SK-N-SH (cell line): ENCODE data around the gene RBPJL. TPM values are rescaled to one million over a fixed set of nuclear protein-coding genes. Genes with fewer than 3 reads are reported as not detected.

Source experiments
- CTCF ChIA-PET: fragments of 300-600, 350-600 bp; formaldehyde crosslinking; extraction: SDS; loops from one replicate; lab custom pipeline; 2021; lab: Yijun Ruan, JAX
- POLR2A ChIA-PET: fragments of 350-600 bp; sonication (Branson Sonifier 250); formaldehyde crosslinking; extraction: SDS; loops from one replicate; lab custom pipeline; 2020; ENCODE audit warnings: antibody characterized with exemption, inconsistent platforms; lab: Yijun Ruan, JAX
- DNase-seq: peaks from one replicate; pipeline ENCODE4 v3.0.0; 2012
- H2AFZ ChIP-seq: fragments of 200-600 bp; sonication (generic); 2 replicates; pipeline ENCODE4 v1.8.1; 2016; ENCODE audit warnings: antibody characterized with exemption, mild to moderate bottlenecking, low read depth
- H3F3A ChIP-seq: fragments of 200-600 bp; sonication (generic); replicated peaks from 2 replicates; pipeline ENCODE3; 2016; ENCODE audit warnings: antibody characterized with exemption, mild to moderate bottlenecking; ENCODE audit not compliant: insufficient read depth
- H3K27ac ChIP-seq, 2 experiments: fragments of 200-500 bp in 1 of 2; fragments of 200-600 bp in 1 of 2; sonication (Bioruptor generic) in 1 of 2; sonication (generic), shearing (Covaris generic) in 1 of 2; 2 replicates each; pipeline versions ENCODE4 v1.5.1 to v1.6.1; 2014 to 2016; ENCODE audit warnings: low read depth in 2 of 2, inconsistent platforms in 1 of 2, low read length in 1 of 2, mild to moderate bottlenecking in 1 of 2, mixed read lengths in 1 of 2
- H3K27me3 ChIP-seq: fragments of 200-600 bp; sonication (generic), shearing (Covaris generic); 2 replicates; pipeline ENCODE4 v1.6.1; 2016; ENCODE audit warnings: mixed run types; ENCODE audit not compliant: insufficient read depth
- H3K36me3 ChIP-seq, 2 experiments: fragments of 200-500 bp in 1 of 2; fragments of 200-600 bp in 1 of 2; sonication (Bioruptor generic) in 1 of 2; sonication (generic) in 1 of 2; replicated peaks in 1 of 2; 2 replicates each; pipeline versions ENCODE3 to v1.5.1; 2014 to 2016; ENCODE audit warnings: low read length in 1 of 2, mild to moderate bottlenecking in 1 of 2; ENCODE audit not compliant: insufficient read depth in 2 of 2, control insufficient read depth in 1 of 2
- H3K4me1 ChIP-seq, 2 experiments: fragments of 200-500 bp in 1 of 2; fragments of 200-600 bp in 1 of 2; sonication (Bioruptor generic) in 1 of 2; sonication (generic), shearing (Covaris generic) in 1 of 2; 2 replicates each; pipeline versions ENCODE4 v1.5.1 to v1.6.1; 2014 to 2016; ENCODE audit warnings: low read depth in 1 of 2, low read length in 1 of 2, mixed run types in 1 of 2; ENCODE audit not compliant: insufficient read depth in 2 of 2, control insufficient read depth in 1 of 2
- H3K4me2 ChIP-seq: fragments of 200-600 bp; sonication (generic), shearing (Covaris generic); 2 replicates; pipeline ENCODE4 v1.6.1; 2017; ENCODE audit warnings: mixed run types
- H3K4me3 ChIP-seq, 2 experiments: fragments of 200-500 bp in 1 of 2; fragments of 200-600 bp in 1 of 2; sonication (Bioruptor generic) in 1 of 2; sonication (generic), shearing (Covaris generic) in 1 of 2; 2 replicates each; pipeline versions ENCODE4 v1.5.1 to v1.8.1; 2014 to 2016; ENCODE audit warnings: low read depth in 2 of 2, inconsistent platforms in 1 of 2, low read length in 1 of 2, mild to moderate bottlenecking in 1 of 2, mixed read lengths in 1 of 2, moderate library complexity in 1 of 2
- H3K79me2 ChIP-seq: fragments of 200-600 bp; sonication (generic); 2 replicates; pipeline ENCODE4 v1.8.1; 2017; ENCODE audit warnings: mild to moderate bottlenecking; ENCODE audit not compliant: insufficient read depth
- H3K9ac ChIP-seq: fragments of 200-600 bp; sonication (generic); 2 replicates; pipeline ENCODE4 v1.6.1; 2017; ENCODE audit warnings: mixed run types
- H3K9me2 ChIP-seq: fragments of 200-600 bp; sonication (generic); 2 replicates; pipeline ENCODE4 v1.6.1; 2017; ENCODE audit warnings: mixed run types
- H3K9me3 ChIP-seq: fragments of 200-600 bp; sonication (generic); 2 replicates; pipeline ENCODE4 v1.6.1; 2017; ENCODE audit warnings: mixed run types, mild to moderate bottlenecking, moderate library complexity
- H4K20me1 ChIP-seq: fragments of 200-600 bp; sonication (generic); 2 replicates; pipeline ENCODE4 v1.6.1; 2017; ENCODE audit warnings: mild to moderate bottlenecking, mixed run types; ENCODE audit not compliant: insufficient read depth
- CHD2 ChIP-seq: fragments of 150-350 bp; IDR thresholded peaks from 2 replicates; pipeline ENCODE4 v1.6.1; 2018; ENCODE audit warnings: low read length; ENCODE audit not compliant: partially characterized antibody
- EZH2phosphoT487 ChIP-seq: fragments of 200-600 bp; sonication (generic); IDR thresholded peaks from 2 replicates; pipeline ENCODE4 v1.6.1; 2017; ENCODE audit warnings: low read depth, mixed run types, mild to moderate bottlenecking, antibody characterized with exemption, moderate library complexity, borderline replicate concordance
- FOSL2 ChIP-seq: IDR thresholded peaks from 2 replicates; pipeline ENCODE4 v1.4.0; 2012; ENCODE audit warnings: low read depth, mild to moderate bottlenecking, moderate library complexity, borderline replicate concordance
- FOXM1 ChIP-seq: IDR thresholded peaks from 2 replicates; pipeline ENCODE4 v1.4.0; 2012; ENCODE audit warnings: low read depth, mild to moderate bottlenecking
- GATA2 ChIP-seq: sonication (generic); formaldehyde crosslinking; IDR thresholded peaks from 2 replicates; pipeline ENCODE4 v1.5.0; 2020; ENCODE audit warnings: mild to moderate bottlenecking, missing genetic modification reagents
- MEF2A ChIP-seq: IDR thresholded peaks from 2 replicates; pipeline ENCODE4 v1.4.0; 2012; ENCODE audit warnings: low read depth, borderline replicate concordance
- NFIC ChIP-seq: IDR thresholded peaks from 2 replicates; pipeline ENCODE4 v1.4.0; 2012; ENCODE audit warnings: borderline replicate concordance
- POLR2AphosphoS5 ChIP-seq: IDR thresholded peaks from 2 replicates; pipeline ENCODE4 v1.6.1; 2012; ENCODE audit warnings: low read depth, low read length
- RFX5 ChIP-seq: IDR thresholded peaks from 2 replicates; pipeline ENCODE4 v1.6.1; 2012; ENCODE audit warnings: mild to moderate bottlenecking, improper control_type of control experiment, low read length
- RXRA ChIP-seq: IDR thresholded peaks from 2 replicates; pipeline ENCODE4 v1.4.0; 2012; ENCODE audit warnings: low read depth, mild to moderate bottlenecking, borderline replicate concordance
- SIN3A ChIP-seq: IDR thresholded peaks from 2 replicates; pipeline ENCODE4 v1.6.1; 2012; ENCODE audit warnings: low read depth, mild to moderate bottlenecking, low read length, moderate library complexity, borderline replicate concordance
- TAF1 ChIP-seq: IDR thresholded peaks from 2 replicates; pipeline ENCODE4 v1.6.1; 2012; ENCODE audit warnings: low read depth, mild to moderate bottlenecking, low read length, moderate library complexity, borderline replicate concordance
- TEAD4 ChIP-seq: IDR thresholded peaks from 2 replicates; pipeline ENCODE4 v1.4.0; 2012; ENCODE audit warnings: mild to moderate bottlenecking, borderline replicate concordance; ENCODE audit not compliant: insufficient read depth
- USF1 ChIP-seq: IDR thresholded peaks from 2 replicates; pipeline ENCODE4 v1.4.0; 2012; ENCODE audit warnings: low read depth, borderline replicate concordance
- ZBTB33 ChIP-seq: IDR thresholded peaks from 2 replicates; pipeline ENCODE4 v1.4.0; 2012; ENCODE audit warnings: low read depth, borderline replicate concordance
- WGBS: methylation state at CpG from one replicate; pipeline ENCODE4 v1.1.6; 2017; ENCODE audit warnings: low lambda C conversion rate; 5-methylcytosine and 5-hydroxymethylcytosine counted together
- polyA plus RNA-seq, 3 experiments: library from polyadenylated mRNA; depleted of rRNA; stranded (reverse); fragments of >200 nt; gene quantifications; 2 replicates each; pipeline ENCODE4 v1.2.3, GENCODE V29; 2012

RBPJL gene
- polyA plus RNA-seq, 1 of the 3 experiments (the other 2 are of a cell fraction) = not detected

- whole genome bisulfite sequencing = 33% methylated on average over 1 of the region's 1 CpG
- ChIA-PET CTCF (interaction anchor here (0.8 to 7.9 kb wide), 30 partner anchors 9 to 476 kb away, joined by 3 to 113 read pairs (median 7); partner anchors contain the start of genes KCNS1, RBPJL and SYS1), POLR2A (interaction anchor here (1.4 kb wide), 1 partner anchor 8 kb away, joined by 5 read pairs; no protein-coding TSS in a partner anchor)
- Histone ChIP-seq H3K4me3 (no peak overlapping the region), H3K27me3 (no peaks in the 10 kb centered on the region), H3K36me3 (no peaks in the 10 kb centered on the region), H2AFZ (no peak overlapping the region), H3K27ac (no peak overlapping the region), H3K4me2 (no peak overlapping the region), H3K9me3 (no peaks in the 10 kb centered on the region), H4K20me1 (no peaks in the 10 kb centered on the region), H3K9ac (no peak overlapping the region), H3K79me2 (no peaks in the 10 kb centered on the region), H3F3A (peaks cover 4% of the 10 kb centered on the region), H3K9me2 (no peaks in the 10 kb centered on the region), H3K4me1 (peaks cover 0 to 3% of the 10 kb centered on the region in 2 experiments; a peak in 1 of 4 replicates)
- TF ChIP-seq EZH2phosphoT487 (no peak), FOSL2 (no peak), ZBTB33 (no peak)
- DNase-seq = no peak
Measured at GRCh38 chr20:45294659-45295058, 12.0 kb upstream of the RBPJL start.

GRCh38 chr20:45297786-45298497 lies 8.7 kb upstream of the RBPJL start:
- Histone ChIP-seq H3K4me2 (no peak overlapping the region), H3F3A (no peaks in the 10 kb centered on the region), H3K36me3 (no peaks in the 10 kb centered on the region), H3K9me2 (no peaks in the 10 kb centered on the region), H3K27ac (no peak overlapping the region), H3K4me3 (no peak overlapping the region), H2AFZ (no peak overlapping the region), H3K79me2 (no peaks in the 10 kb centered on the region), H3K9ac (no peak overlapping the region), H3K27me3 (no peaks in the 10 kb centered on the region), H3K9me3 (no peaks in the 10 kb centered on the region), H3K4me1 (peaks cover 0 to 3% of the 10 kb centered on the region in 2 experiments; a peak in 2 of 4 replicates), H4K20me1 (no peaks in the 10 kb centered on the region)
- ChIA-PET CTCF (interaction anchor here (1.1 to 1.8 kb wide), 5 partner anchors 9 to 473 kb away, joined by 3 to 7 read pairs (median 4); no protein-coding TSS in a partner anchor), POLR2A (no interaction called here)
- TF ChIP-seq SIN3A (no peak), RFX5 (no peak), GATA2 (no peak), NFIC (no peak), POLR2AphosphoS5 (no peak), MEF2A (no peak), EZH2phosphoT487 (no peak), CHD2 (no peak), FOXM1 (no peak), RXRA (no peak), USF1 (no peak), TAF1 (no peak), TEAD4 (no peak), ZBTB33 (no peak)
- no peak for DNase-seq
- WGBS = 78% methylated on average over 44 of the region's 52 CpGs
